HepG2 (cell line): ENCODE measurements around the gene ACP7.

ENCODE experiments used
- CBFB ChIP-seq: sonication (generic); formaldehyde crosslinking; IDR thresholded peaks from 2 replicates; pipeline ENCODE4 v1.4.0; 2020; ENCODE audit warnings: missing genetic modification reagents
- E2F1 ChIP-seq: sonication (generic); formaldehyde crosslinking; IDR thresholded peaks from 2 replicates; pipeline ENCODE4 v1.5.0; 2020; ENCODE audit warnings: missing genetic modification reagents
- GATA4 ChIP-seq: sonication (generic); IDR thresholded peaks from 2 replicates; pipeline ENCODE4 v1.6.1; 2016; ENCODE audit warnings: antibody characterized with exemption, low read depth, borderline replicate concordance
- HDAC6 ChIP-seq: fragments of 200-600 bp; sonication (generic); IDR thresholded peaks from 2 replicates; pipeline ENCODE4 v1.7.0; 2017; ENCODE audit warnings: mild to moderate bottlenecking, antibody characterized with exemption, low read length, low read depth
- JUN ChIP-seq: sonication (generic); formaldehyde crosslinking; IDR thresholded peaks from 2 replicates; pipeline ENCODE4 v1.4.0; 2020; ENCODE audit warnings: mild to moderate bottlenecking, missing genetic modification reagents
- POLR2AphosphoS5 ChIP-seq: IDR thresholded peaks from 2 replicates; pipeline ENCODE4 v1.6.1; 2012; ENCODE audit warnings: low read depth, low read length
- RAD21 ChIP-seq: fragments of 450-650 bp; formaldehyde crosslinking; IDR thresholded peaks from 2 replicates; pipeline ENCODE4 v1.5.0; 2020; ENCODE audit warnings: mild to moderate bottlenecking
- SRF ChIP-seq: IDR thresholded peaks from 2 replicates; pipeline ENCODE4 v1.6.1; 2011; ENCODE audit warnings: mild to moderate bottlenecking, low read depth, low read length, moderate library complexity
- ZNF33A ChIP-seq: sonication (generic); formaldehyde crosslinking; IDR thresholded peaks from 2 replicates; pipeline ENCODE4 v1.5.1; 2020; ENCODE audit warnings: missing genetic modification reagents, mild to moderate bottlenecking, moderate library complexity, borderline replicate concordance
- ZNF513 ChIP-seq: sonication (generic); formaldehyde crosslinking; conservative IDR thresholded peaks from 2 replicates; pipeline ENCODE4 v1.5.0; 2020; ENCODE audit warnings: missing genetic modification reagents
- ZNF589 ChIP-seq: sonication (generic); formaldehyde crosslinking; conservative IDR thresholded peaks from 2 replicates; pipeline ENCODE4 v1.8.0; 2022; ENCODE audit warnings: mild to moderate bottlenecking, moderate library complexity, missing genetic modification reagents

- TF ChIP-seq ZNF33A (CRISPR knock-in tag), result no peak
- no peak for TF ChIP-seq E2F1 (CRISPR knock-in tag)
- no peak for TF ChIP-seq CBFB (CRISPR knock-in tag)
- TF ChIP-seq GATA4, result no peak
- no peak for TF ChIP-seq POLR2AphosphoS5
- no peak for TF ChIP-seq RAD21 (CRISPR knock-in tag)
- TF ChIP-seq SRF, result no peak
- no peak for TF ChIP-seq ZNF513 (CRISPR knock-in tag)
- no peak for TF ChIP-seq ZNF589 (CRISPR knock-in tag)
- no peak for TF ChIP-seq JUN (CRISPR knock-in tag)
- no peak for TF ChIP-seq HDAC6
These were observed 22.0 kb downstream of the ACP7 start for GRCh38 chr19:39106194-39106593.
